Raji (cell line): ENCODE measurements around the gene PAPOLA.

Experiments used
- POLR2A ChIP-seq: IDR thresholded peaks from 2 replicates; pipeline ENCODE4 v1.6.1; 2011; ENCODE audit warnings: low read depth, low read length, control low read depth; ENCODE audit not compliant: insufficient read depth

PAPOLA gene

GRCh38 chr14:96586056-96586455 lies 83.9 kb downstream of the PAPOLA start:
- no peak for TF ChIP-seq POLR2A

- TF ChIP-seq POLR2A, result no peak
These were observed 85.0 kb downstream of the PAPOLA start for GRCh38 chr14:96586921-96587822.

GRCh38 chr14:96587823-96588385 lies 85.7 kb downstream of the PAPOLA start:
- TF ChIP-seq POLR2A, result no peak

- TF ChIP-seq POLR2A, result no peak
These were observed 86.5 kb downstream of the PAPOLA start for GRCh38 chr14:96588410-96589257.

- no peak for TF ChIP-seq POLR2A
These were observed 87.4 kb downstream of the PAPOLA start for GRCh38 chr14:96589577-96589976.

- TF ChIP-seq POLR2A, result no peak
These were observed 88.1 kb downstream of the PAPOLA start for GRCh38 chr14:96590190-96590864.

- no peak for TF ChIP-seq POLR2A
These were observed 90.6 kb downstream of the PAPOLA start for GRCh38 chr14:96592591-96593386.

GRCh38 chr14:96594961-96595360 lies 92.8 kb downstream of the PAPOLA start:
- TF ChIP-seq POLR2A, result no peak

GRCh38 chr14:96597680-96598079 lies 95.5 kb downstream of the PAPOLA start:
- no peak for TF ChIP-seq POLR2A

- no peak for TF ChIP-seq POLR2A
These were observed 96.2 kb downstream of the PAPOLA start for GRCh38 chr14:96598332-96598928.

- TF ChIP-seq POLR2A, result no peak
These were observed 96.9 kb downstream of the PAPOLA start for GRCh38 chr14:96599076-96599475.

GRCh38 chr14:96602186-96602585 lies 100.0 kb downstream of the PAPOLA start:
- TF ChIP-seq POLR2A, result no peak

GRCh38 chr14:96603350-96604255 lies 101.4 kb downstream of the PAPOLA start:
- TF ChIP-seq POLR2A, result no peak
